Activated CD8-positive, alpha-beta T cell treated with anti-CD3 and anti-CD28 coated beads for 36 hours (primary cell): ENCODE measurements around the gene SVOP. TPM values are rescaled to one million over a fixed set of nuclear protein-coding genes. Genes with fewer than 3 reads are reported as not detected.

Experiments
- ATAC-seq: fragments of 200-7000 bp; cut with Tn5 transposase; one replicate; pipeline ENCODE4 v1.10.0; 2021; ENCODE audit warnings: mild to moderate bottlenecking, moderate library complexity
- CTCF ChIA-PET: fragments of 350-600 bp; sonication (Branson Sonifier 250); formaldehyde crosslinking; loops from one replicate; lab custom pipeline; 2021; ENCODE audit warnings: antibody characterized with exemption; lab: Charles Lee
- POLR2A ChIA-PET: fragments of 350-600 bp; sonication (Branson Sonifier 250); formaldehyde crosslinking; loops from one replicate; lab custom pipeline; 2021; ENCODE audit warnings: antibody characterized with exemption; lab: Charles Lee
- DNase-seq: peaks from one replicate; pipeline ENCODE4 v3.0.0-alpha.2; 2020
- H3K27ac Mint-ChIP-seq: one replicate; pipeline ENCODE4 v1.8.0; 2021; ENCODE audit warnings: mild to moderate bottlenecking, mixed read lengths
- H3K27me3 Mint-ChIP-seq: one replicate; pipeline ENCODE4 v1.8.0; 2021; ENCODE audit warnings: mixed read lengths
- H3K36me3 Mint-ChIP-seq: one replicate; pipeline ENCODE4 v1.8.0; 2021; ENCODE audit warnings: low read depth, mixed read lengths
- H3K4me1 Mint-ChIP-seq: one replicate; pipeline ENCODE4 v1.8.0; 2021; ENCODE audit warnings: low read depth, mixed read lengths
- H3K4me3 Mint-ChIP-seq: one replicate; pipeline ENCODE4 v1.8.0; 2021; ENCODE audit warnings: mild to moderate bottlenecking, moderate library complexity, mixed read lengths
- H3K9me3 Mint-ChIP-seq: one replicate; pipeline ENCODE4 v1.8.0; 2021; ENCODE audit warnings: mixed read lengths
- intact Hi-C: fragments of 100-400 bp; cut with micrococcal nuclease; formaldehyde crosslinking; loops from one replicate; pipeline ENCODE4 v1.10.0; 2022
- total RNA-seq, 2 experiments: library from RNA; stranded (reverse); gene quantifications; one replicate each; pipeline ENCODE4 v1.2.3, GENCODE V29; 2021
- TF ChIP-seq, protein P1 (sequence below): fragments of 200-600 bp; IDR thresholded peaks from one replicate; pipeline ENCODE4 v1.8.0; 2022; ENCODE audit warnings: antibody characterized with exemption, mild to moderate bottlenecking

The SVOP gene
- total RNA-seq, 2 experiments from 2014 or later: not detected

DNA sequence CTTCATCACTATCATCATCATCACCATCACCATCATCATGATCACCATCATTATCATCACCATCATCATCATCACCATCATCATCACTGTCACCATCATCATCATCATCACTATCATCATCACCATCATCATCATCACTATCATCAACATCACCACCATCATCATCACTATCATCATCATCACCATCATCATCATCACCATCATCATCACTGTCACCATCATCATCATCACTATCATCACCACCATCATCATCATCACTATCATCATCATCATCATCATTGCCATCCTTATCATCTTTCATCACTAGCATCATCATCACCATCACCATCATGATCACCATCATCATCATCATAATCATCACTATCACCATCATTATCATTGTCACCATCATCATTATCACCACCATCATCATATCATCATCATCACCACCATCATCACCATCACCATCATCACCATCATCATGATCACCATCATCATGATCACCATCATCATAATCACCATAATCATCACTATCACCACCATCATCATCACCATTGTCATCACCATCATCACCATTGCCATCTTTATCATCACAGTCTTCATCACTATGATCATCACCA is 38.1 kb downstream of the SVOP start:
- intact Hi-C loops: no loop called here
- ChIA-PET POLR2A (no interaction called here), CTCF (no interaction called here)
- TF ChIP-seq, protein P1, sequence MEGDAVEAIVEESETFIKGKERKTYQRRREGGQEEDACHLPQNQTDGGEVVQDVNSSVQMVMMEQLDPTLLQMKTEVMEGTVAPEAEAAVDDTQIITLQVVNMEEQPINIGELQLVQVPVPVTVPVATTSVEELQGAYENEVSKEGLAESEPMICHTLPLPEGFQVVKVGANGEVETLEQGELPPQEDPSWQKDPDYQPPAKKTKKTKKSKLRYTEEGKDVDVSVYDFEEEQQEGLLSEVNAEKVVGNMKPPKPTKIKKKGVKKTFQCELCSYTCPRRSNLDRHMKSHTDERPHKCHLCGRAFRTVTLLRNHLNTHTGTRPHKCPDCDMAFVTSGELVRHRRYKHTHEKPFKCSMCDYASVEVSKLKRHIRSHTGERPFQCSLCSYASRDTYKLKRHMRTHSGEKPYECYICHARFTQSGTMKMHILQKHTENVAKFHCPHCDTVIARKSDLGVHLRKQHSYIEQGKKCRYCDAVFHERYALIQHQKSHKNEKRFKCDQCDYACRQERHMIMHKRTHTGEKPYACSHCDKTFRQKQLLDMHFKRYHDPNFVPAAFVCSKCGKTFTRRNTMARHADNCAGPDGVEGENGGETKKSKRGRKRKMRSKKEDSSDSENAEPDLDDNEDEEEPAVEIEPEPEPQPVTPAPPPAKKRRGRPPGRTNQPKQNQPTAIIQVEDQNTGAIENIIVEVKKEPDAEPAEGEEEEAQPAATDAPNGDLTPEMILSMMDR: no peak
- no peaks in the 10 kb centered on the region for H3K9me3 Mint-ChIP-seq
- no peaks in the 10 kb centered on the region for H3K4me1 Mint-ChIP-seq
- no peaks in the 10 kb centered on the region for H3K36me3 Mint-ChIP-seq
- DNase-seq (no peak), ATAC-seq (no peak)
- H3K4me3 Mint-ChIP-seq: no peak overlapping the region
- H3K27me3 Mint-ChIP-seq: no peaks in the 10 kb centered on the region
- H3K27ac Mint-ChIP-seq: no peak overlapping the region

DNA sequence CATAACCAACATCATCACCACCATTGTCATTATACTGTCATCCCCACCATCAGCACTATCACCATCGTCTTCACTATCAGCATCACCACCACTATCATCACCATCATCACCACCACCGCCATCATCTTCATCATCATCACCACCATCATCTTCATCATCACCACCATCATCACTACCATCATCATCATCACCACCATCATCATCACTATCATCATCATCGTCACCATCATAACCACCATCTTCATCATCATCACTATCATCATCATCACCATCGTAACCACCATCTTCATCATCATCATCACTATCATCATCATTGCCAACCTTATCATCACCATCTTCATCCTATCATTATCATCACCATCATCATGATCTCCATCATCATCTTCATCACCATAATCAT is 39.0 kb downstream of the SVOP start:
- Mint-ChIP-seq H3K27ac (no peak overlapping the region), H3K4me3 (no peak overlapping the region), H3K27me3 (no peaks in the 10 kb centered on the region), H3K36me3 (no peaks in the 10 kb centered on the region), H3K9me3 (no peaks in the 10 kb centered on the region), H3K4me1 (no peaks in the 10 kb centered on the region)
- ChIA-PET CTCF (no interaction called here), POLR2A (no interaction called here)
- no peak for ATAC-seq
- intact Hi-C loops: no loop called here
- DNase-seq: no peak
- TF ChIP-seq, protein P1: no peak

DNA sequence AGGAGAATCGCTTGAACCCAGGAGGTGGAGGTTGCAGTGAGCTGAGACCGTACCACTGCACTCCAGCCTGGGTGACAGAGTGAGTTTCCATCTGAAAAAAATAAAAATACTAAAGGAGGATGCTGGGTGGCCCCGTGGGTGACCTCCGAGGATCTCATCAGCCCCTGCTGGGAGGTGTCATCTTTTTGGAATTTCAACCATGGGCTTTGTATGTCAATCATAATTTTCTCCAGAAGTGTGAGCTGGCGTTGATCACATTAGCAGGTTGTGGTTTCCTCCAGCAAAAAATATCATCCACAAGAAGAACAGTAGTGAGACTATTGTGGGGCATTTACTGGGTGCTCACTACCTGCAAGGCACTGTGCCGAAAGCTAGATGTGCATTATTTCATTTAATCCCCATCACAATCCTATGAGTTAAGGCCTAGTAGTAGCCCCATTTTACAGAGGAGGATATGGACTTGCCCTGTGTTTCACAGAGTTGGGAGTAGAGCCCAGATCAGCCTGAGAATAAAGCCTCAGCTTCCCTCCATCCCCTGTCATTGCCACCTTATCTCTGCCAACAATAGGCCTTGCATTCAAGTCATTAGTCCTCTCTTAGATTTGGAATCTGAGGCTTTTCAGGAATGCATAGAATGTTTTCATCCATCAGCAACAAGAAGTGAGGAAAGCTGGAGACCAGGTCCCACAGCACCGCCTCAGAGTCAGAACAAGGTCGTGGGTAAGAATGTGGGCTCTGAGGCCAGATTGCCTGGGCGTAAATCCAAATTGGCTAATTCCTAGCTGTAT is 39.8 kb downstream of the SVOP start:
- no peak overlapping the region for H3K4me3 Mint-ChIP-seq
- intact Hi-C loops: no loop called here
- POLR2A ChIA-PET: interaction anchor here (0.5 kb wide), 1 partner anchor 44 kb away, joined by 4 read pairs; no protein-coding TSS in a partner anchor
- no peak for DNase-seq
- no peaks in the 10 kb centered on the region for H3K27me3 Mint-ChIP-seq
- H3K4me1 Mint-ChIP-seq: no peaks in the 10 kb centered on the region
- no peaks in the 10 kb centered on the region for H3K36me3 Mint-ChIP-seq
- no peak for ATAC-seq
- TF ChIP-seq, protein P1: no peak
- CTCF ChIA-PET: no interaction called here
- H3K9me3 Mint-ChIP-seq: no peaks in the 10 kb centered on the region
- no peak overlapping the region for H3K27ac Mint-ChIP-seq

DNA sequence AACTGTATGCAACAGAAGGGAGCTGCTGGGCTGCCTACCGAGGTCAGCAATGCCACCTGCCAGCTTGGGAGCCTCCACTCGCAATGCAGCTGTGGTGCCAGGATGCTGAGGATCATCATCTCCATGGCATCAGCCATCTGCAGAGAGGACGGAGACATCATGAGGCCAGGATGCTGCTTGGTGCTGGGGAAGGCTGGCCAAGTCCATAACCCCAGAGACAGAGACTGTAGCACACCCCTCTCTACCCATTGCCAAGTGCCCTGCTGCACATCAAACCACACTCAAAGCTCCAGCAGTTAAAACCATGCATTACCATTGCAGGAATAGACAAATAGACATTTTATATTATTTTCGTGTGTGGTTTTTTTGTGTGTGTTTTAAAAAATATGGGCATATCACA is 43.5 kb downstream of the SVOP start:
- no peak for DNase-seq
- no peaks in the 10 kb centered on the region for H3K36me3 Mint-ChIP-seq
- ChIA-PET POLR2A (no interaction called here), CTCF (interaction anchor here (1.8 kb wide), 1 partner anchor 27 kb away, joined by 5 read pairs; no protein-coding TSS in a partner anchor)
- no peaks in the 10 kb centered on the region for H3K4me1 Mint-ChIP-seq
- no peak overlapping the region for H3K4me3 Mint-ChIP-seq
- TF ChIP-seq, protein P1: no peak
- no peak for ATAC-seq
- no peaks in the 10 kb centered on the region for H3K9me3 Mint-ChIP-seq
- H3K27ac Mint-ChIP-seq: no peak overlapping the region
- intact Hi-C loops: no loop called here
- peaks cover 4% of the 10 kb centered on the region for H3K27me3 Mint-ChIP-seq

DNA sequence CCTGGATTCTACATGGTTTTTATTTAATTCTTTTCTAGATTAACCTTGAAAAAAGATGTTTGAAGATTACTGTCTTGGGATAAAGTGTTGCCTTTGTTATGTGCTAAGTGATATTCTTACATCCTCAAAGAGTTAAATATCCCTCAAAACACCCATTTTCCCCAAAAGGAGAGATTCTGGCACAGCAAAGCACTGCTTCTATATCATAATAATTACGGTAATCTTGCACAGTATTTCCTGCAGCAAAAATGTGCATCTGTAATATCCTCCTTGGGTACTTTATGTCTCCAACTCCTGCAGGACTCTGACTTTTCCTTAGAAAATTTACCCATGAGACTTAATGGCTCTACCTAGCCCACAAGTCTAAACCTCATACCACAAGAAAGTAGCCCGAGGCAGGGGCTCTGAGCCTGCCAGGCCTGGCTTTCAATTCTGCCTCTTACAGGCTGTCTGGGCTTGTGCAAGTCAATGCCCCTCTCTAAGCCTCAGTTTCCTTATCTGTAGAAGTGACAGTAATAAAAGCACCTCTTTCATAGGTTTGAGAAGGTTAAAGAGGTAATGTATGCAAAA is 45.8 kb downstream of the SVOP start:
- TF ChIP-seq, protein P1: no peak
- H3K4me1 Mint-ChIP-seq: no peaks in the 10 kb centered on the region
- no peaks in the 10 kb centered on the region for H3K9me3 Mint-ChIP-seq
- DNase-seq (no peak), ATAC-seq (no peak)
- intact Hi-C loops: no loop called here
- H3K4me3 Mint-ChIP-seq: no peak overlapping the region
- POLR2A ChIA-PET: no interaction called here
- peaks cover 9% of the 10 kb centered on the region for H3K27me3 Mint-ChIP-seq
- CTCF ChIA-PET: no interaction called here
- H3K36me3 Mint-ChIP-seq: no peaks in the 10 kb centered on the region
- no peak overlapping the region for H3K27ac Mint-ChIP-seq
